GM20431 (cell line): Measurements from ENCODE around the gene FIZ1.

Experiments used
- in situ Hi-C: fragments of 300-500 bp; cut with MseI, MboI; formaldehyde crosslinking; loops from one replicate; pipeline ENCODE4 v1.15.0; 2020; ENCODE audit warnings: low sequenced_read_pairs; ENCODE audit not compliant: unreplicated experiment

The FIZ1 gene, protein sequence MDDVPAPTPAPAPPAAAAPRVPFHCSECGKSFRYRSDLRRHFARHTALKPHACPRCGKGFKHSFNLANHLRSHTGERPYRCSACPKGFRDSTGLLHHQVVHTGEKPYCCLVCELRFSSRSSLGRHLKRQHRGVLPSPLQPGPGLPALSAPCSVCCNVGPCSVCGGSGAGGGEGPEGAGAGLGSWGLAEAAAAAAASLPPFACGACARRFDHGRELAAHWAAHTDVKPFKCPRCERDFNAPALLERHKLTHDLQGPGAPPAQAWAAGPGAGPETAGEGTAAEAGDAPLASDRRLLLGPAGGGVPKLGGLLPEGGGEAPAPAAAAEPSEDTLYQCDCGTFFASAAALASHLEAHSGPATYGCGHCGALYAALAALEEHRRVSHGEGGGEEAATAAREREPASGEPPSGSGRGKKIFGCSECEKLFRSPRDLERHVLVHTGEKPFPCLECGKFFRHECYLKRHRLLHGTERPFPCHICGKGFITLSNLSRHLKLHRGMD

DNA sequence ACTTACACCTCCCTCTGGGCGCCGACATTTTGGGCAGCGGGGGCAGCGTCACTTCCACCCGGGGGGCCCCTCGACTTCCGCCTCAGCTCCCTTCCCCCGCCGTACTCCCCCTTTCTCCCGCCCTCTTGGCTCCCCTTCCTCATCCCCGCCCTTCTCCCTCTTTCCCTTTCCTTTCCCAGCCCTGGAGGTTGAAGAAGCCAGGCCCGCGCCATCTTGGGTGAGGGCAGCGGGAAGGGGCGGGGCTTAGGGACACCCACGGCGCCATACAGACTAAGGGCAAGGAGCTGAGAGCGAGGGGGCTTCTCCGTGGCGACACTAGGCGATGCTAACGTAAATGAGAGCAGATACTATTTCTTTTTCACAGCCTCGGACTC, at the start of gene FIZ1:
TSS of gene FIZ1 (minus strand) at position 50 of the 374 bp plus-strand sequence. CDS start 1,652 bp downstream, outside the sequence.
- in situ Hi-C loops = no loop called here

DNA sequence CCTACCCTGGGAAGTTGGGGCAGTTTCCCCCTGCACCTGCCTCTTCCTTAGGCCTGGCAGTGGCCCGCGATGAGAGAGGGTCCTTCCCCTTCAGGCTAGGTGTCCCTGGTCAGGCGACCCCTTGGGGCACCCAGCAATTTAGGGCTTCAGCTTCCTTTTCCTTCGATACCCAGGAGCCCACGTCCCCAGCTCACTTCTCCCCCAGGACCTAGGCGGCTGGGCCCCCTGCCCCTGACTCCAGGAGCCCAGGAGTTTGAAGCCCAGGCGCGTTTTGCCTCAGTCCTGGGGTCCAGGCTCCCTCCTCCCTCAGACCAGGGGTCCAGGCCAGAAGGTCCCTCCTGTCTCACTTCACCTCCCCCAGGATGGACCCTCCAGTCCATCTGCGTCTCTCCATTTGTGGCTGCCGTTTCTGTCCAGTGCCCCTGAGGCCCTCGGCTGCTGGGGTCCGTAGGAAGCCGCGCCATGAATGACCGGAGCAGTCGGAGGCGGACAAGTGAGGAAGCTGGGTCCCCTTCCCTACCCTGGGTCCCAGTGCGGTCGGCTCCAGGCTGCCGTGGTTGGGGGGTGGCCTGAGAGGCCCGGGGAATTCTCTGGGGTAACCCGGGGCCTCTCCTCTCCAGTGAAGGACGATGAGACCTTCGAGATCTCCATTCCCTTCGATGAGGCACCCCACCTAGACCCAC, 49.4 kb upstream of the FIZ1 start:
- in situ Hi-C loops = no loop called here

DNA sequence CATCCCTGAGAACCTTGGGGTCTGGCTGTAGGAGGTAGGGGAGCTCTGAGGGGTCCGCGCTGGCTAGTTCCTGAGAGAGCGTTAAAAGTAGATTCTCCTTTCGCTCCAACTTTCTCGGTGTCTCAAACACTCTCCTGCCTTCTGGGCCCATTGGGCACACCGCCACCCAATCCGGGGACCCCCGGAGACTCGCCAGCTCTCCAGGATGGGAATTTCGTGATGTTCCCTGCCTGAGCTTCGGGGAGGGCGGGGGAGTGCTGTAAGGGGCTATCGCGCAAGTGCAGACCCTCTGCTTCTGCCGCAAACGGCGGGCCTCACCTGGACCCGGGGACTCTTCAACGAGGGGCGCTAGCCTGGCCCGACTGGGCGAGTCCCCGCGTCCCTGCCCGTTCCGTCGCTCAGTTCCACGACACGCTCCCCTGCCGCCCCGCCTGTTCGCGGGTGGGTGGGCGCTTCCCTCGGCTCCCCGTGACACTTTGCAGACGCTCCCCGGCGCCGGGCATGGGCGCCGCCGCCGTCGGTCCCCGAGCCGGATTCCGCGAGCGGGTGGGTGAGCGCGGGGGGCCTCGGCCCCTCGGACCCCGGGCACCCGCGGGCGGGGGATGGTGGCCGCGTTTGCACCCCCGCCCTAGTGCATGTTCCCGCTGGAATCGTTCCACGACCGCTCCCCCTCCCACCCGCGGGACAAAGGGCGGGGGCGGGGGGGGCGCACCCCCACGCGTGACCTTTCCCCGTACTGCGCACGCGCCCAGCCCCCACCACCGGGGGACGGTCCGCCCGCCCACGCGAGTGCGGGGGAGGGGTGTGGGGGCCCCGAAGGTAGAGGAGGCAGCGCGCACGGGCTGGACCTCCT, 48.6 kb upstream of the FIZ1 start, which contains the start of gene CCDC106:
TSS of gene CCDC106 (plus strand) at position 481 of the 853 bp plus-strand sequence. CDS start 835 bp downstream, outside the sequence.
- in situ Hi-C loops = no loop called here

DNA sequence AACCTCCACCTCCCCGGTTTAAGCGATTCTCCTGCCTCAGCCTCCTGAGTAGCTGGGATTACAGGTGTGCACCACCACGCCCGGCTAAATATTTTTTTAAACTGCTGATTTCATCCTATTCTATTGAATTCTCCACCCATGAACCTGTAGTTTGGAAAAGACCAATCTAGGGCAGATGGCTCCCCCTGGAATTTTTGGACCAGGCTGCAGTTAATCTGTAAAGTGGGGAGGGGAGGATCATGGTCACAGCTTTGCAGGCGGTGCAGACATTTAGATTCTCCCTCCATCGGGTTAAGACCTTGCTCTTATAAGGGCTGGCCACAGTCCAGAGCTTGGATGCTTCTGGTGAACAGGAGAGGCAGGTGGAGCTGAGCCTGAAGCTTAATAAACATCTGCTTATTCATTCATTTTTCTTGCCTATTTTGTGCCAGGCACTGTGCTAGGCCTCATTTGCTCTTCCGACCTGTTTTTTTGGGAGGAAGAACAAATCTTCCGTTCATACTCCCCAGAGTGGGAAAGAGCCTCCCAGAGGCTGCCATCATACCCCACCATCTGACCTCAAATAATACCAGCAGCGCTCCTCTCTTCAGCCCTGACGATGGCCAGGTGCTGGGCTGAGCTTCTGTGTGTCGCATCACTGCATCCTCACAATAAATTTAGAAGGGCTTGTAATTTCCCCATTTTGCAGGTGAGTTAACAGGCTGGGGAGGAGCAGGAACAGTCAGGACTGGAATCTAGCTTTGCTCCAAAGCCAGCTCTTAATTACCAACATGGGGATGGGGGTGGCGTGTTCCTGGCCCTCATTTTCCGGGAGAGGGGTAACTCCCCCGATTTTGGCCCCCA, 47.8 kb upstream of the FIZ1 start:
- in situ Hi-C loops = no loop called here

DNA sequence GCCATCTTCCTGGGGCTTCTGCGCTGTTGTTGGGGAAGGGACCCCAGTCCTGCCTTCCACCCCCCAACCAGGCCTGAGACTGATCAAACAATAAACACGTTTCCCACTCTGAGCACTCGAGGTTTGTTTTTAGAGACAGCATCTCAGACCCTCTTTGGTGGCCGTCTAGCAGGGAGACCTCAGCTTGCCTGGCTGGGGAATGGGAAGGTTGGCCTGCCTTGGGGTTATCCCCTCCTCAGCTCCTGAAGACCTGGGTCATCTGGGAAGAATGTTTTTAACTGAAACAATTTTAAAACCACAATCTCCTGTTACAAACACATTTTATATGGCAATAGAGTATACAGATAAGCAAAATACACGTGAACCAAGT, 46.2 kb upstream of the FIZ1 start:
- in situ Hi-C loops = no loop called here

DNA sequence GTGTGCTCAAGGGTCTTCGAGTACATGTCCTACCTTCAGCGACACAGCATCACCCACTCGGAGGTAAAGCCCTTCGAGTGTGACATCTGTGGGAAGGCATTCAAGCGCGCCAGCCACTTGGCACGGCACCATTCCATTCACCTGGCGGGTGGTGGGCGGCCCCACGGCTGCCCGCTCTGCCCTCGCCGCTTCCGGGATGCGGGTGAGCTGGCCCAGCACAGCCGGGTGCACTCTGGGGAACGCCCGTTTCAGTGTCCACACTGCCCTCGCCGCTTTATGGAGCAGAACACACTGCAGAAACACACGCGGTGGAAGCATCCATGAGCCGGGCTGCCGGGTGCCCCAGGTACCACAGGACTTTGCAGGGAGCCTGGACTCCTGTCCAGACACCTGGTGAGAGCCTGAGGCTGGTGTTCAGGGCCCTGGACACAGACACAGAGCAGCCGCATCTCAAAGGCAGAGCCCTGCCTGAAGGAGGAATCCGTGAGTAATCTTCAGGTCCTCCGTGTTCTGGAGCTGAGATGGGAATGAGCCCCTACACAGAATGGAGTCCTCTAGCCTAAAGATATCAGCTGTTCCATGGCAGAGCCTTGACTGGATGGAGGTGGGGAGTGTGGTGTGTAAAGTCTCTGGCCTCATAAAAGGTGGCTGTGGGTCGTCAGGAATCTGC, 45.7 kb upstream of the FIZ1 start:
- in situ Hi-C loops = no loop called here

DNA sequence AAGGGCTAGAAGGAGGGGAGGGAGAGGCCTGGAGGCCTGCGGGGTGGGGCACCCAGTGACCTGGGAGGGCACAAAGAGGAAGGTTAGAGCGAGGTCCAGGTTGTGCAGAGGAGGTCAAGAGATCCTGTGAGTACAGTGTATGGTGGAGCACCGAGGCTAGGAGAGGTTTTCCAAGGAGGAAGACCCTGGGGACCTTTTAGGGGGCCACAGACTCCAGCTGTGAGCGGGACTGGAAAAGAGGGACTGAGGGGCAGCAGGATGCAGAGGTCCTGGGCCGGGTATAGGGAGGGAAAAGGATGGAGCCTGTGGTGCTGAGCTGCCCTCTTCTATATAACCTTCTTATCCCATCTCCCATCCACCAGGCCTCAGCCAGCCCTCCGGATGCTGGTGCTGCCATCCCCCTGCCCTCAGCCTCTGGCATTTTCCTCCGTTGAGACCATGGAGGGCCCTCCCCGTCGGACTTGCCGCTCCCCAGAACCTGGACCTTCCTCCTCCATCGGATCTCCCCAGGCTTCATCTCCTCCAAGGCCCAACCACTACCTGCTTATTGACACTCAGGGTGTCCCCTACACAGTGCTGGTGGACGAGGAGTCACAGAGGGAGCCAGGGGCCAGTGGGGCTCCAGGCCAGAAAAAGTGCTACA, 45.0 kb upstream of the FIZ1 start:
- in situ Hi-C loops = no loop called here

DNA sequence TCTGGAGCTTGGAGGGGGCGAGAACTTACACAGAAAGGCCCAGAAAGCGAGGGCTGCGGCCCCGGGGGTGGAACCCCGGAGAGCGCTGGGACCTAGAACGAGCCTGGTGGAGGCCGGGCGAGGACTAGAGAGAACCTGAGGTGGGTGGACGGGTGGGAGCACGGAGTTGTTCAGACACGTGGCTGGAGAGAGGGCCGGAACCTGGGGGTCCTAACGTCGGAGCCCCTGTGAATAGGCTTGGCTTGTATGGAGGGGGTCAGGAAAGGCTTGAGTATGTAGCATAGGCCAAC, 44.5 kb upstream of the FIZ1 start:
- in situ Hi-C loops = no loop called here

DNA sequence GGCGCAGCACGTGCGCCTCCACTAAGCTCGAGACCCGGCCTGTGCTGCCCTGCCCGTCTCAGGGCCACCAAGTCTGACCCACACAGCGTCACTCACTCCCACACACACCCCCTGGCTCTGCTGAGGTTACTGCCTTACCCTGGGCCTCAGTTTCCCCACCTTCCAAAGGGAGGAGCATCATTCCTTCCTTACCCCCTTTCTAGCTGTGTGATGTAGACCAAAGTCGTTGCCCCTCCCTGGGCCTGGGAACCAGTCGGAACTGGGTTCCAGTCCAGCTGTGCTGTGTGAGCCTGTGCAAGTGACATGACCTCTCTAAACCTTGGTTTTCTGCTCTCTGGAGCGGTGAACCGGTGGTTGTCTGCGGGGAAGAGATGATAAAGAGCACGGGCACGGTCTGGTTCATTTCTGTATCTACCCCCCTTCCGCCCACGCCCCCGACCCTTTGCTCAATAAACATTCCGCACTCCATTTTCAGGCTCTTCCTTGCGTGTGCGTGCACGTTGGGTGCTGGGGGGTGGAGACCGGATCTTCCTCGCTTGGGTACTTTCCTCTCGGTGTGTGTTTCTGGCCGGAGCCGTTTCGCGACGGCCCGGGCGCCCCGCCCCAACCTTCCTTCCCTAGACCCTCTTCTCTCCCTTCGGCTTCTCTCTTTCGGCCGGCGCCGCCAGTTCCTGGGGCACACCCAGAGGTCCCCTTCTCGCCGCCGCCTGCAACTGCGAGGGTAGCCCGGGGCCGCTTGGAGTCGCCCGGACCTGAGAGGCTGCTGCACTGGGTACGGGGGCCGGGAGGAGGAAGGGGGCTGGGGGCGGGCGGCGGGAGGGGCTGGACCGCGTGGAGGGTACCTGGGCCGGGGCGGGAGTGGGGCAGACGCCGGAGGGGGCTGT, 43.9 kb upstream of the FIZ1 start, which contains the start of gene ZNF581:
TSS of gene ZNF581 (plus strand) at position 647 of the 884 bp plus-strand sequence. CDS start 923 bp downstream, outside the sequence.
- in situ Hi-C loops = no loop called here

DNA sequence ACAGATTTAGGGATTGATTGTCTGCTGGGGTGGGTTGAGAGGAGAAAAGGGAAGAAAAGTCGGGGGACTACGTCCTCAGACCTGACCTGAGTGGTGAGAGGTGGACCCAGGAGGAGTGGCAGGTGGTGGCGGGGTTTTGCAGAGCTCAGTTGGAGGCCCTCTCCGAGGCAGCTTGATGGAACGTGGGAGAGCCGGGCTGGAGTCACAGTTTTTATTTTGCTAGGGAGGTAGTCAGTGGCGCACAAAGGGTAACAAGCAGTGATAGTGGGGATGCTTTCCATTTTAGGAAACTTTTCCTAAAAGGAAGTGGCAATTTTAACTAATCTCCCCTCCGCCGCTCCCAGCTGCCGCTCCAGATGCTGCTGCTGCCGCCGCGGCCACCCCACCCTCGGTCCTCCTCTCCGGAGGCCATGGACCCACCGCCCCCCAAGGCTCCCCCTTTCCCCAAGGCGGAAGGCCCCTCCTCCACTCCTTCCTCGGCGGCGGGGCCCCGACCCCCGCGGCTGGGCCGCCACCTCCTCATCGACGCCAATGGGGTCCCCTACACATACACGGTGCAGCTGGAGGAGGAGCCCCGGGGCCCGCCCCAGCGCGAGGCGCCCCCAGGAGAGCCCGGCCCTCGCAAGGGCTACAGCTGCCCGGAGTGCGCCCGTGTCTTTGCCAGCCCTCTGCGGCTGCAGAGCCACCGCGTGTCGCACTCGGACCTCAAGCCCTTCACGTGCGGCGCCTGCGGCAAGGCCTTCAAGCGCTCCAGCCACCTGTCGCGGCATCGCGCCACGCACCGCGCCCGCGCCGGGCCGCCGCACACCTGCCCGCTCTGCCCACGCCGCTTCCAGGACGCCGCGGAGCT, 43.1 kb upstream of the FIZ1 start:
- in situ Hi-C loops = no loop called here

DNA sequence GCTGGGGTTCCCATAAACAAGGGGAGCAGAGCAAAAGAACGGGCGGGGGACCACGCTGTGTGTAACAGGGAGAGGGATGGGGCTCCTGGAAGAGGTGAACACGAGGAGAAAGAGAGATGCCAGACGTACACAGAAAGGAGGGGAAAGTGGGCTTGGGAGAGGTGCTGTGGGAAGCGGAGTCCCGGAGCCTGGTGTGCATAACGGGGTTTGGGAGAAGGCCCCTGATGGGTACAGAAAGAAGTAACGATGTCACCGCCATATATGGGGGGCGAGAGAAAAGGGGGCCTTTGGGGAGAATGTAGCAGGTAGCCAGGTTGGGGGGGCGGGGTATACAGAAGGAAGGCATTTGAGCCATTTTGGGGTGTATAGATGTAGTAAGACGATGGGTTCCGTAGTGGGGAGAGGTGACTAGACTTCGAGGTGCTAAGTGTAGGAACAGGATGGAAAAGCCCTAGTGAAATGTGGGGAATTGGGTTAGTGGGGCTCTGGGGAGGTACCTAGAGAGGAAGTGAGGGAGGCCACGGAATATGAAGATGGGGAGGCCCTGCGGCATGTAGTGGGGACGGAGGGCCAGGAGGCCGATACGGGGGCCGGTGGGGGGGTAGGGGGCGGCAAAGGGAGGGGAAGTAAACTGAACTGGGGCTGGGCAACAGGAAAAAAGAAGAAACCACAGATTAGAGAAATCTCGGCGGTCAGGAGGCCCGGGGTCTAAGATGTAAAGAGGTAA, 42.3 kb upstream of the FIZ1 start:
- in situ Hi-C loops = no loop called here

DNA sequence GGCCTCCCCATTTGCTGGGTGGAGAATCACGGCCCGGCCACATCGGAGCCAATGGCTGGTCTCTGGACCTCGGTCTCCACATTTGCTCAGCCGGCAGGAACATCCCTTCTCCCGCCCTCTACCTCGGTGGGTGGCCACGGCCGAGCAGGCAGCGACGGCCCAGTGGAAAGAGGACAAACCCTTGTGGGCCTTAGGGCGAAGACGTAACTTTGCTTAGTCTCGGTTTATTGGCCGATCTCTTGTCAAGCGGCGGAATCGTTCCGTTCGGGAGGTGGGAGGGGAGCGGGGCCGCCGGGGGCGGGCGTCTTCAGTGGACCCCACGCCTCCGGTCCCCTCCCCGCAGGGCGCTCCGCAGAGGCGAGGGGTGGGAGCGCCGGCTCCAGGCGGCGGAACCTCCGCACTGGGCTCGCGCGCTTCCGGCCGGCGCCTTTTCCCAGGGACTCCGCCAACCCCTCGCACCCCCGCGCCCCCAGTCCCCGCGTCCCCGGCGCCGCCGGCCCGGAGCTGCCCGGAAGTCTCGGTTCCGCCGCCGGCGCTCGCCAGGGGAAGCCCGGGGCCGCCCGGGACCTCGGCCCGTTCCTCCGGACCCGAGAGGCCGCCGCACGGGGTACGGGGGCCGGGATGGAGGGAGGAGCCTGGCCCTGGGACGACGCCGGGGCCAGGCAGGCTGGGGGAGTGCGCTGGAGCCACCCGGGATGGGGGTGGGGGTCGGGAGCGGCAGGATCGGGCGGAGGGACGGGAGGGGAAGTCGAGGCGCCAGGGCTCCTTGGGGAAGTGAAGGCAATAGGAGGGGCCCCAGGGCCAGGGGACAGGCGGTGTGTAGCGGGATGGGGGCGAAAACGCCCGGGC, 41.5 kb upstream of the FIZ1 start, which contains the start of gene ZNF580:
TSS of gene ZNF580 (plus strand) at position 426 of the 849 bp plus-strand sequence. CDS start 1,507 bp downstream, outside the sequence.
- in situ Hi-C loops = no loop called here

DNA sequence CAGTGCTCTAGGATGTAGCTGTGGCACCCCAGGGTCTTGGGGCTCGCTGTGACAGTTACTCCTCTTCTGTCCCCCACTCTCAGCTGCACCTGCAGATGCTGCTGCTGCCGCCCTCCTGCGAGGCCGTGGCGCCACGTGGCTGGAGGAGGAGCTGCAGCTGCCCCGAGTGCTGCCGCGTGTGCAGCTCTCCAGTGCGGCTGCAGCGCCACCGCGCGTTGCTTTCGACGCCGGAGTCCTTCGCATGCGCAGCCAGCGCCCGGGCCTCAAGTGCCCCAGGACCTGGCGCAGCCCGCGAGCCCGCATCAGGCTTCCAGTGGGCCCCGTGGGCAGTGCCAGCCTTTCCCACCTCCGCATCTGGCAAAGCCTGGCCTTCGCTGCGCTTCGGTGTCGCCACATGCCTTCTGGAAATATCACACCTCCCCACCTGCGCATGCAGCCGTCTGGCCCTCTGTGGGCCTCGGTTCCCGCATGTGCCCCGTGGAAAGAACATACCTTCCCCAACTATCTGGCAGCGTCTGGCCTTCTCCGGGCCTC, 40.8 kb upstream of the FIZ1 start:
- in situ Hi-C loops = no loop called here

DNA sequence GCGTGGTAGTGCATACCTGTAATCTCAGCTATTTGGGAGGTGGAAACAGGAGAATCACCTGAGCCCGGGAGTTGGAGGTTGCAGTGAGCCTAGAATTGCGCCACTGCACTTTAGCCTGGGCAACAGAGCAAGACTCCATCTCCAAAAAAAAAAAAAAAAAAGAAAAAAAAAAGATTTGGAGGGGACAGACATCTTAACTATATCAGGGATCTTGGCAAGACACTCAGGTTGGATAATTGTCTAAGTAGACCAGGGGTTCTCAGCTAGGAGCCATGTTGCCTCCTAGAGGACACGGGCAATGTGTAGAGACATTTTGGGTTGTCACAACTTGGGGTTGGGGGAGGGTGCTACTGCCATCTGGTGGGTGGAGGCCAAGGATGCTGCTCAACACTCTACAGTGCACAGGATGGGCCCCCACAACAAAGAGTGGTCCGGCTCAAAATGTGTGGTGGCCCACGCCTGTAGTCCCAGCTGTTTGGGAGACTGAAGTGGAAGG, 39.6 kb upstream of the FIZ1 start:
- in situ Hi-C loops = no loop called here

DNA sequence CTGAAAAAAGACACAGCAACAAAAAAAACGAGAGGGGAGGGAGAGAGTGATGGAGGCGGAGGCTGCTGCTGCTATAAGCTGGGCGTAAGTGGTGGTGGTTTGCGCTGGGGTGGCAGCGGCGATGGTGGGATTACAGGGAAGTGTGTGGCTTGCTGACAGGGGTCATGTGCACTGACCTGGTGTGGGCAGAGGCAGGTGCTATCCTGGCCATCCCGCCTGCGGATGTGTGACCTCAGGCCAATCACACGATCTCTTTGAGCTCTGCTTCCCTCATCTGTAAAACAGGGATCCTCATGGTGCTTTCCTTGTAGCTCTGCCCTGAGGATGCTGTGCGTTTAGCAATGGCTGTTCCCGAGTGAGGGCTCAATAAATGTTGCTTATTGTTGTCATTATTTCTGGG, 38.2 kb upstream of the FIZ1 start:
- in situ Hi-C loops = no loop called here
